Epidermal melanocyte (primary cell): ENCODE measurements around the gene CCDC122.

Experiments used
- DNase-seq: peaks from one replicate; pipeline ENCODE4 v3.0.0; 2011; ENCODE audit warnings: low spot score; ENCODE audit not compliant: insufficient read length

The CCDC122 gene

DNA sequence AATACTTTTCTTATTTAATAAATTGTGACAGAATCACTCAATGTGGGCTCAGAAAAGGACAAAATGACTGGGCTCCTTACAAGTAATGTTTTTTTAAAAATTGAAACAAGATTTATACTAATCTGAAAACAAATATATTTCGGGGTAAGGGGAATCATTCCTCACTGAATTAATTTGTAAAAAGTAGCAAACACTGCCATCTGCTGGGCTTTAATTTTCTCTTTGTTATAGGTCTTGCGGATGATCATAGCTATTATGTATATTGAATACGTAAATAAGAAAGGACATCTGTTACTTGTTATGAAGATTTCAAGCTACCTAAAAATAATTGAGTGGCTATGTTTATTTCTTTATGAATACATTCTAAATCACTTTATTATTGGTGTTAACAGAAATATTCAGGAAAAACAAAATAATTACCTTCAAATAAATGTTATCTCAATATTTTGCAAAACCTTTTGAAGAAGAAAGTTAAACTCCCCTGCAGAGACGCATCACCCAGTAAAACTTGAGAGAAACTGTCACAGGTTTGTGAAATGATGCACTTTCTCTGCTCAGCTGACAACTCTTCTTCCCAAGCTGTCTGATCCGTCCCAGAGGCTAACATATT, 75.0 kb downstream of the CCDC122 start:
- no peak for DNase-seq

DNA sequence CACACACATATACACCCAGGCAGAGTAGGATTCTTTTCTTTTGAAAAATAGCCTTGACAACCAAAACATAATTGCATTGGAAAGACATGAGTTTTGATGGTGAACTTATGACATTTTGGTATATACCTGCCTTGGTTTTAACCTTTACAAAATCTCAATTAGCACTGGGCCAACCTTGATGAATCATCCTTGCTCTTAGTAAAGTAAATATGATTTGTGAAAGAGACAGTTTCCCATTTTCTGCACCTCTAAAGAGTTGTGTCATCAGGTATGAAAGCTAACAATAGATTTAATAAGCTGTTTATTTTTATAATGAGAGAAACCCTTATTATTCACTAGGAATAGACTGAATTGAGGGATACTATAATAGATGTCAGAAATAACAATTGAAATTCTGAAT, 77.0 kb downstream of the CCDC122 start:
- DNase-seq = no peak

DNA sequence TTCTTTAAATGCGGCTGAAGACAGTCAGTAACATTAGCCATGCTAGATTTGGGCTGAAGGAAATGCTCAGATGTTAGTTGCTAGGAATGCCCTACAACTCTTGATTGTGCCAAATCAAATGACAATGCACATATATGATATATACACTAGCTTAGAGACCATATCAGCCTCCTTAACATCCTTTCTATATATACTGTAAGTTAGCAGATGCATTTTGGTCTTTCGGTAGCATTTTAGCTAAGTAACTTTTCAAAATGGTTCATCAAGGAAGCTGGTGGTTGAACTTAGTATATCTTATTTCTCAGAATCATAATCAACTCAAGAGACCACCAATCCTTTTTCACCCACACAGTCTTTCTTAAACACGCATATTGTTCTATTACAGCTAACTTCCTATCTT, 78.7 kb downstream of the CCDC122 start:
- no peak for DNase-seq

DNA sequence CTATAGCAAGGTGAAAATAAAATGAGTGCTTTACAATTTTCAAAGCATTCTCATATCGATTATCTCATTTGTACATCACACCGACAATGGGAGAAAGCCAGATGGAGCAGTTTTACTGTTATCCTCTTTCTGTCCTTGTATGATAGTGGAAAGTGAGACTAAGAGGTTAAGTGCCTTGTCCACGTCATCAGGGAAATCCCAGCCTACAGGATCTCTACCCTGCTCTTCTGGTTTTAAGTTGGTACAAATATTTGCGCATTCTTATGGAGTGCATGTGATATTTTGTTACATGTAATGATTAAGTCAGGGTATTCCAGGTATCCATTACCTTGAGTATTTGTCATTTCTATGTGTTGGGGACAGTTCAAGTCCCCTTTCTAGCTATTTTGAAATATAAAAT, 80.3 kb downstream of the CCDC122 start:
- DNase-seq = no peak

DNA sequence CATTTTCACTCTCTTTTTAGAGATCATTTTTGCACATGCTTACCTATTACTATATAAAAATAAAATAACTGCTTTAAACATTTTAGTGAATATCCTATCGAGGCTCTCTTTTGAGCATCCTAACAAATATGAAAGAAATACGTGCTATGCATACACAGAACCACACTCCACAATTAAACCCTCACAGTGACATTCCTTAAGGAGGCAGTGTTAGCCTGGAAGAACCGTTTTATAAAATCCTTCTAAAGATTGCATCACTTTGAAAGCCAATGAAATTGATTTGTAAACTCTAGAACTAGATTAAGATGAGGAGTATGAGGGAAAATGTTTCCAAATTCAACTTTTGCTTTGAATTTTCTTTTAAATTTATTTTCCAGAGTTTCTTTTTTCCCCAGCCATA, 81.7 kb downstream of the CCDC122 start:
- no peak for DNase-seq

DNA sequence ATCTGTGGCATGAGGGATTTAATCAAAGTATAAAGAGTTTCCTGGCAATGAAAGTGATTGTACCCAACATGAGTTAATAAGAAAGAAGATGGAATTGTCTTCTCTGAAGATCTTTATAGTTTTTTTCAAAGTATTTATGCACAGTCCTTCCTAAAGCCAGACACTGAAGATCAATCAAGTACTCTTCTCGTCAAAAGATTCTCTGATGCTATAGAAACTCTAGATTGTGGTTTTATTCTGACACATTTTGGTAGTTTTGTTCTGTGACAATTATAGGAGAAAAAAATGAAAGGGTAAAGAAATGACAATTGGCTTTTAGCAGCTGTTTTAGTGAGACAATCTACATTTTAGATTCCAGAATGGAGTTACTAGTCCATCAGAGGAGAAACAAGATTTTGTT, 82.4 kb downstream of the CCDC122 start:
- no peak for DNase-seq

DNA sequence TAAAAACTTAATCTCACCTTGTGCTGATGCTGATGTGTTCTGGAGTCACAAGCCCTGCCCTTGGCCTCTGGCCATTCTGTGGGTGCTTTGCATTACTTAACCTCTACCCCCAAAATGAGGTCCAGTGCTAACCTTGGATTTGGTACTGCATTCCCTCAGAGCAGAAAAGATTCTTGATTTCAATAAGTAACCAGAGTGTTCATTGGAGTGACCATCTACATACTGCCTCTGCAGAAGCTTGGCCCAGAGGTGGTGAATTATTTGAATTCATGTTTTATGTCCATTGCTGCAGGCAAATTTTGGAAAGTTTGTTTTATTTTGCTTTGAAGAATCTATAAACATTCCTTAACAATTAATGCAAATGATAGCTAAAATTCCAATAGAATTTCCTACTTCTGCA, 85.1 kb downstream of the CCDC122 start:
- no peak for DNase-seq

DNA sequence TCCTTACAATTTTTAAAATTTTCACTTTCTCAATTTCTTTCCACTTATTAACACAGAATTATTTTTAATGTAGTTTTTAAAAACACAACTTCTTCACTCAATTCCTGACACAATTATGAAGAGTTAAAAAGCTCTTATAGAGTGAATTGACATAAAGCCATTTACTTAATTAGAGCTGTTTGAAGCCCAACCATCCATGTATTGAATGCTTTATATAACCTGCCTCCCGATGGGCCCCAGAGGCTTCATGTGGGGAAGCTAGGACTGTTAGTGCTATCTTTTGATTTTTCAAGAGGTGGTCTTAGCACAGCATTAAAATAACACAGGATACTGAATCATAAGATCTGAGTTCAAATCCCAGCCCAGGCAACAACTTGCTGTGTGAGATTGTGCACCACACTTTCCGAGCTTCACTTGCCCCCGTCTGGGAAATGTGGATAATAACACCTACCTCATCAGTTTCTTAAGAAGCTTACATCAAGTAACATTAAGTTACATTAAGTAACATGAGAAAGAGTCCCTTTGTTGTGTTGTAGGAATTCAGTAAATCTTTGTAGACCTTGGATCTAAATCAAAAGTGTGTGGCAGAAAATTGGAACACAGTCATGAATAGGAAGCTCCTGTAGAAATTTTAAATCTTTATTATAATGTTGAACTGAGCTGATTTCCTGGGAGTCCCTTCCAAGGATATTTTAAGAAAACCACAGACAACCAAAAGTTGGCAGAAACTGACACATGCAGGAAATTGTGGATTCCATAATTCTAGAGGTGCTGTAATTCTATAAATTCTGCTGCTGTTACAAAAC, 87.3 kb downstream of the CCDC122 start:
- no peak for DNase-seq

DNA sequence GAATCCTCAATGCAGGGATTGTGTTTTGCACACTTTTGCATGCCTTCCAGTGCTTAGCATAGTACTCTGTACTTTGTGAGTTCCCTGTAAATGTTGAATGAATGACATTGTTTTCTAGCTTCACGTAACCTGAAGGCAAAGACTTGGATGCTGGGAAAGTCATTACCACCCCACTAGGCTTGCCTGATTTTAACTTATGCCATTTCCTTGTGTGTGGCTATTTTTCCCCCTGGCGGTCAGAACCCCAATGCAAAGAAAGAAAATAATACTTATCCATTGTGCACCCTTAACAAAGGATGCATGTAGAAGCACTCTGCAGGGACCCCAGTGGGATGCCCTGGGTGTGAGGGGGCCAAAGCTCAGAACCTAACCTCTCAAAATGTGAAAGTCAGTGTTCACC, 91.5 kb downstream of the CCDC122 start:
- DNase-seq = peak; percentile 44

DNA sequence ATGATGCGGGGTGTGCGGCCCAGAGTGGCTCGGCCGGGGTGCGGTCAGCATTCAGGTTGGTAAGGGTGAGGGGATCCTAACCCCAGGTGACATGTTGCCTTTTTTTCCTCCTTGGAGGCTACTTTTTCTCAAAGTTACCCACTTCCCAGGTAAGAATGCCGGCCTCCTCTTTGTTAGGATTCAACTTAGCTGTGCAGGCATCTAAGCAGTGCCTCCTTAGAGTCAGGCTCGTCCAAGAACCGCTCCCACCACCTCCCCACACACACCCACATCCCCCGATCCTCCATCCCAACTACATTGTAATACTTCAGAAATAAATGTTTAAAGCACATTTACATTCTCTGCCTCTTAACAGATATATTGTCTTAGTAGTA, 92.0 kb downstream of the CCDC122 start:
- no peak for DNase-seq

DNA sequence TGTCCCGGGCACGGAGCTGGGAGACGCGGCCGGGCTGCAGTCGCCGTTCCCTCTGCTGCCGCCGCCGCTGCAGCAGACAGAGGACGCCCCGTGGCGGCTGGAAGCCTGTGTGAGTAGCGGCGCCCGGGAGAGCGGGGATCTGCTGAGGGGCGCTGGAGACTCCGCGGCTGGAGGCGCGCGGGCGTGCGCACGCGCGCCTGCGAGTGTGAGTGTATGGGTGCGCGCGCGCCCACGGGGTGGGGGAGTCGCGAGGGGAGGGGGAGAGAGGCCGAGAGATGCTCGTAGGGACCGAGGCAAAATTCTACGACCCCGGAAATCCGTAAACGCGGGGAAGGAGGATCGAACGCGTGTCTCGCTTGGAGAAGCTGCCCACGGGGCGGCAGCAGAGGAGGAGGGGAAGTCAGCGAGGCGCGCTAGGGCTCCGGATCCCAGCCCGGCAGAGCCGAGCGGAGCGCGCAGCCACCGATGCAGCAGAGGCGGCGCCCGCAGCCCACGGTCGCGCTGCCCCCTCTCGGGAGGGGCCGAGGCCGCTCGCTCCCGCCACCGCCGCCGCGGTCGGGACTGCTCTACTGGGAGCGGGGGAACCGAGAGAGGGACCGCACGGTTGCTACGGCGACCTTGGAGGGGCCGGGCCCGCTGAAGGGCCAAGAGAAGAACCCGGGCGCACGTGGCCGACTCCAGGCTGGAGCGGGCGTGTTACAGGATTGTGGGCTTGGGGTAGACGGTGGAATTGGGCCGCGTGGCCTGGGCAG, 92.6 kb downstream of the CCDC122 start, which contains the start of gene ENOX1:
TSS of gene ENOX1 (minus strand) at position 207 of the 752 bp plus-strand sequence.
- DNase-seq = no peak

DNA sequence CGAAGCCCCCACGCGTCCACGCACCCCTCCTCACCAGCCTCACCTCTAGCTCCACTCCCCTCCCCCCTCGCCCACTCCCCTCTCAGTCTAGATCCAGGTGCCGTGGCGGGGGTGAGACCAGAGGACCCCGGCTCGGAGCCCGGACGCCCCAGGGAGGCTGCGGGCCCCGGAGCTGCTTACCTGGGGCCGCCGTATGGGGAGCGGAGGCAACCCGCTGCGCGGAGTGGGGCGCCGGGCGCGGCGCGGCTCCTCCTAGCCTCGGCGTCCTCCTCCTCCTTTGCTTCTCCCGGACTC, 93.1 kb downstream of the CCDC122 start:
- DNase-seq = no peak
